HUES6 (cell line): Measurements from ENCODE around the gene PEMT.

Experiments used
- H3K27ac ChIP-seq: 2 replicates; pipeline ENCODE4 v1.7.0; 2013; ENCODE audit warnings: low read depth, mild to moderate bottlenecking, low read length, inconsistent platforms
- H3K27me3 ChIP-seq: 2 replicates; pipeline ENCODE4 v1.6.1; 2013; ENCODE audit warnings: low read length; ENCODE audit not compliant: control insufficient read depth, insufficient read depth
- H3K36me3 ChIP-seq: 2 replicates; pipeline ENCODE4 v1.6.1; 2013; ENCODE audit warnings: low read length; ENCODE audit not compliant: control insufficient read depth, insufficient read depth
- H3K4me1 ChIP-seq: 2 replicates; pipeline ENCODE4 v1.6.1; 2013; ENCODE audit warnings: low read length; ENCODE audit not compliant: control insufficient read depth, insufficient read depth
- H3K4me3 ChIP-seq: 2 replicates; pipeline ENCODE4 v1.5.1; 2013; ENCODE audit warnings: low read depth, low read length
- H3K9ac ChIP-seq: one replicate; pipeline ENCODE4 v1.6.1; 2013; ENCODE audit warnings: mild to moderate bottlenecking, low read length
- H3K9me3 ChIP-seq: 2 replicates; pipeline ENCODE4 v1.6.1; 2013; ENCODE audit warnings: low read depth, low read length; ENCODE audit not compliant: control insufficient read depth, insufficient read depth

Gene PEMT

DNA sequence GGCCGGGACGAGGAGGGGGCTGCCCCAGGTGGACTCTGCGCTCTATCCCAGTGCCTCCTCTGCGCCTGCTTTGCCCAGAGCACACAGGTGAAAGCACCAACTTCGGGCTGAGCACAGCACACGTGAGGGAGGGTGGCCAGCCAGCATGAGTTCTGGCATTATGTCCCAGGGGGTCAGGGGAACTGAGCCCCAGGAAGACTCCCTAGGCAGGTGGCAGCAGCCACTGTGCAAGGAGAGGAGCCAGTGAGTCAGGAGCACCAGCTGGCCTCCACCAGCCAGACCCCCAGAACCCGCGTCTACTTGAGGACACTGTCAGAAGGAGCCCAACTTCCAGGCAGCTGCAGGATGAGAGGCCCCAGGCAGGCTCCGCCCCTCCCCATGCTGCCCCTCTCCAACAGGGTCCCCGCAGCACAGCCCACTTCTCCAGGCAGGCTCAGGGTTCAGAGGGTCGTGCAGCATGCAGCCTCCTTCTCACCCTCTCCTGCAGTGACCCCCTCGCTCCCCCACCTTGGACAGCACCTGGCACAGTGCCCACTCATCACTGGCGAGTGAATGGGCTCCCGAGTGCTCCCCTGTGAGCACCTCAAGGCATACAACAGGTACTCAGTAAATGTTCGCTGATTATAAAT is 51.1 kb downstream of the PEMT start:
- H3K36me3 ChIP-seq: no peaks in the 10 kb centered on the region
- H3K9me3 ChIP-seq: no peaks in the 10 kb centered on the region
- H3K27ac ChIP-seq: no peak overlapping the region
- H3K9ac ChIP-seq: no peak overlapping the region
- no peak overlapping the region for H3K4me3 ChIP-seq
- no peaks in the 10 kb centered on the region for H3K27me3 ChIP-seq
- peaks cover 5% of the 10 kb centered on the region; the same call in 1 of the 2 replicates for H3K4me1 ChIP-seq

DNA sequence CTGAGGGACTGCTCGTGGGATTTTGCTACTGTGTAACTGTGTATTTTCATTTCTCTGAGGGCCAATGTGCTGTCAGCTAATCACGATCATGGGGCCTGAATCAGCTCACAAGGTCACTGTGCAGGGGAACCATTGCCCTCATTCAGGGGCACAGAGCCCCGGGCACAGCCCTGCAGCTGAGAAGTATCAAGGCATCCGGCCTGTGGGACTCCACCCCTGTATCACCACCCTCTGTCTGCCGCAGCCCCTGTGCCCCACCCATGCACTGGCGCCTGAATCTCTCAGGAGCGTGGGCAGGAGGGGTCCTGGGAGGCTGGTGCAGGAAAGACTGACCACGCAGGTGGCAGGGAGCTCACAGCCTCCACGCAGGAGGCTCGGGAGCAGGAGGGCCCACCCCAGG is 51.9 kb downstream of the PEMT start:
- H3K27ac ChIP-seq: no peak overlapping the region
- no peak overlapping the region for H3K9ac ChIP-seq
- H3K27me3 ChIP-seq: no peaks in the 10 kb centered on the region
- H3K9me3 ChIP-seq: no peaks in the 10 kb centered on the region
- H3K36me3 ChIP-seq: no peaks in the 10 kb centered on the region
- no peak overlapping the region for H3K4me3 ChIP-seq
- H3K4me1 ChIP-seq: peaks cover 5% of the 10 kb centered on the region; the same call in 1 of the 2 replicates

DNA sequence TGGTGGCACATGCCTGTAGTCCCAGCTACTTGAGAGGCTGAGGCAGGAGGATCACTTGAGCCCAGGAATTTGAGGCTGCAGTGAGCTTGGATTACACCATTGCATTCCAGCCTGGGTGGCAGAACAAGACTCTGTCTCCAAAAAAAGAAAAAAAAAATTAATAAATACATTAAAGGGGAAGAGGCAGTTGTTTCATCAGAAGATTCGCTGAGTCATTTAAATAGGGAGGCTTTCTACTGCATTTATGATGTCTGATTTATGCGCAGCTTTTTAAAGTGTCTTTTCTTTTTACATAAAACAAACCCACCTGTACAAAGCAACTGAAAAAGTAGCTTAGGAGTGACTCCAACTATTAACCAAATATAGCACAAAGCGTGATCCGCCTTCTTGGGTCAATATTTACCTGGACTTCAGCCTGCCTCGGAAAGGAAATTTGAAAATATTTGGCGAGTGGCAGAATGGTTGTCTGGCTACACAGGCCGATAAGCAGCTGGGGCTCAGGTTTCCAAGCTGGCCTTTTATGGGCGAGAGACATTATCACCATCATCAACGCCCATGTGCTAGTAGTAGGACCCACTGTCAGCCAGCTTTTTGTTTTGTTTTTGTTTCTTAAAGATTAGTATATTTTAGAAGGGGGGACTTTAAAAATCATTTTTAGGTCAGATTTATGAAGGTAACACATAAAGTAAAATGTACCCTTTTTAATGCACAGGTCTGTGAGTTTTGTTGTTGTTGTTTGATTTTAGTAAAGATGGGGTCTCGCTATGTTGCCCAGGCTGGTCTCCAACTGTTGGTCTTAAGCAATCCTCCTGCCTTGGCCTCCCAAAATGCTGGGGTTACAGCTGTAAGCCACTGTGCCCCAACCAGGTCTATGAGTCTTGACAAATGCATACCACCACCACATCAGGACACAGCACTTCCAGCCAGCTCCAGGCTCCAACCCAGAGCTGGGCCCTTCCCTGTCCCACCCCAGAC is 52.8 kb downstream of the PEMT start:
- Histone ChIP-seq H3K4me3 (no peak overlapping the region), H3K27ac (no peak overlapping the region), H3K9ac (no peak overlapping the region)

DNA sequence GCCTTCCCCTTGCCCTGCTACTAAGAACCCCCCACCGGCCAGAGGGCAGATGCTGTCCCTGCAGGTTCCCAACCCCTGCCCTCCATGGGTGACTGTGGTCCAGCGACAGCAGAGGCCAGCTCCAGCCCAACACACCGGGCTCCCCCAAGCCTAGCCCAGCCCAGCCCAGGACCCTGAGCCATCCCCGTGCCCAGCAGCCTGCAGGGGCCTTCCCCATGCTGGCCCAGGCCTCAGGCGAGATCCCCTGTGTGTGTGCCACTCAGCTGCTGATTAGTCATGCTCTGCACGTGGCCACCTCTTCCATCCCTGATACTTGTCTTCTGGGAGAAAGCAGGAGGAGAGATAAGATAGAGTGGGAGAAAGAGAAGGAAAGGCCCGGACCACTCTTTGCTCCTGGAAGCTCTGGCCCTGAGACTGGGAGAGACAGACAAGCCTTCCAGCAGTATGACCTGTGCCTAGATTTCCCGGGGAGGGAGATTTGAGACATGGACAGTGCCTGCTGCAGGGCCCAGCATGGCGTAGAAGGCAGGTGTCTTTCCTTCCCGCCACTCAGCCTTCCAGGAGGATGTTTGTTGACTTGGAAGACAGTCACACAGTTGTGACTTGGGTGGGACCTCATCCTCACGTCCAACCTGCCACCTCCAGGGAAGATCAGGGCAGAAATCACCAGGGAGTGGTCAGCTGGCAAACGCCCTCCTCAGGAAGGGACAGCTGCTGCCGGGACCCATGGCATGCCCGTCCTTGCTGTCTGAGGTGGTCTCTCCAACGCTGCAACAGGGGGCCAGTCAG is 54.0 kb downstream of the PEMT start:
- H3K27ac ChIP-seq: no peak overlapping the region
- H3K27me3 ChIP-seq: no peaks in the 10 kb centered on the region
- H3K36me3 ChIP-seq: no peaks in the 10 kb centered on the region
- H3K9ac ChIP-seq: no peak overlapping the region
- H3K9me3 ChIP-seq: no peaks in the 10 kb centered on the region
- peaks cover 5% of the 10 kb centered on the region; the same call in 1 of the 2 replicates for H3K4me1 ChIP-seq
- no peak overlapping the region for H3K4me3 ChIP-seq

More for the DNA sequence above, 52.8 kb downstream of the PEMT start:
- no peaks in the 10 kb centered on the region for H3K9me3 ChIP-seq
- peaks cover 5% of the 10 kb centered on the region; the same call in 1 of the 2 replicates for H3K4me1 ChIP-seq
- H3K27me3 ChIP-seq: no peaks in the 10 kb centered on the region
- no peaks in the 10 kb centered on the region for H3K36me3 ChIP-seq

DNA sequence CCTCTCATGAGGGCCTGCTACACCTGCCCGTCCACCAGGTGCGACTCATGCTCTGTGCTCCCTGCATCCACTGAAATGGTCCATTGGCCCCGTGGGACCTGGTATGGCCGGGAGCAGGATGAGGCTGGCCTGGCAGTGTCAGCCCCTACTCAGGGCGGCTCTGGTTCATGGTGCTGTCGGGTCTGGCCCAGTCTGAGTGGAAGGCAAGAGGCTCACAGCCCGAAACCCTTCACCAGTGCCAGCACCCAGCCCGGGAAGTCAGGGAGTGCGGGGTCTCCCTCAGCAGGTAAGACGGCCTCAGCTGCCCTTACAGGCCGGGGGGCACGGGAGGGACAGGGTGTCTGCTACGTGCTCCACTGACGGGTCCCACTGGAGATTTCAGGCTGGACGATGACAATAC is 54.8 kb downstream of the PEMT start:
- H3K4me1 ChIP-seq: peaks cover 5% of the 10 kb centered on the region; the same call in 1 of the 2 replicates

DNA sequence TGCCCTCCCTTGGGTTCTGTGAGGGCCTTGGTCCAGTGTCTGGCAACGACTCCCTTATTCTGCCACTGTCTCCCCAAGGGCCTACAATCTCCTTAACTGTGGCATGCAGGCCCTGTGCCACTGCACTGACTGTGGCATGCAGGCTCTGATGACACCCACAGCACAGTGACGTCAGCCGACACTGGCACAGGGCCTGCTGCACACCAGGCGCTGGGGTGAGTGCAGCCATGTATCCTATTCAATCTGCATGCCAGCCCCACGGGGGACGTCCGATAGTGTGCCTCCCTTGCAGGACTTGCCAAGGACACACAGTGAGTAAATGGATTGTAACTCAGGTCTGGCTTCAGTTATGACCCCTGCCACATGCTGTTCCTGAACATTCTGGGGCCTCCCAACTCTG is 55.6 kb downstream of the PEMT start:
- no peak overlapping the region for H3K9ac ChIP-seq
- no peaks in the 10 kb centered on the region for H3K9me3 ChIP-seq
- H3K4me3 ChIP-seq: no peak overlapping the region
- H3K4me1 ChIP-seq: peaks cover 5% of the 10 kb centered on the region; the same call in 1 of the 2 replicates
- no peaks in the 10 kb centered on the region for H3K27me3 ChIP-seq
- H3K36me3 ChIP-seq: no peaks in the 10 kb centered on the region
- no peak overlapping the region for H3K27ac ChIP-seq

More for the DNA sequence above, 54.8 kb downstream of the PEMT start:
- no peak overlapping the region for H3K4me3 ChIP-seq
- no peaks in the 10 kb centered on the region for H3K27me3 ChIP-seq
- no peaks in the 10 kb centered on the region for H3K36me3 ChIP-seq
- H3K27ac ChIP-seq: no peak overlapping the region
- no peak overlapping the region for H3K9ac ChIP-seq
- H3K9me3 ChIP-seq: no peaks in the 10 kb centered on the region

DNA sequence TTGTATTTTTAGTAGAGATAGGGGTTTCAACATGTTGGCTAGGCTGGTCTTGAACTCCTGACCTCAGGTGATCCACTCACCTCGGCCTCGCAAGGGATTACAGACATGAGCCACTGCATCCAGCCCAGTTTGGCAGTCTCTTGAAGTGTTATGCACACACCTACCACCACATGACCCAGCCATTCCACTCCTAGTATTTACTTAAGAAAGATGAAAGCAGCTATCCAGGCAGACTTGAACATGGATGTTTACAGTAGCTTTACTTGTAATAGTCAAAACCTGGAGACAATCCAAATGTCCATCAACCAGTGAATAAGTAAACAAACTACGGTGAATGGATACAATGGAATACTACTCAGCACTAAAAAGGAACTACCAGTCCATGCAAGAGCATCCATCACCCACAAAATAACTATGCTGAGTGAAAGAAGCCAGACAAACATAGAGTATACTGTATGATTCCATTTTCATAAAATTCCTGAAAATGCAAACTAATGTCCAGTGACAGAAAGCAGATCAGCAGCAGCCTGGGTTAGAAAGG is 57.5 kb downstream of the PEMT start:
- Histone ChIP-seq H3K27me3 (no peaks in the 10 kb centered on the region), H3K4me3 (no peak overlapping the region), H3K9me3 (no peaks in the 10 kb centered on the region), H3K36me3 (no peaks in the 10 kb centered on the region), H3K4me1 (no peaks in the 10 kb centered on the region), H3K27ac (no peak overlapping the region), H3K9ac (no peak overlapping the region)

DNA sequence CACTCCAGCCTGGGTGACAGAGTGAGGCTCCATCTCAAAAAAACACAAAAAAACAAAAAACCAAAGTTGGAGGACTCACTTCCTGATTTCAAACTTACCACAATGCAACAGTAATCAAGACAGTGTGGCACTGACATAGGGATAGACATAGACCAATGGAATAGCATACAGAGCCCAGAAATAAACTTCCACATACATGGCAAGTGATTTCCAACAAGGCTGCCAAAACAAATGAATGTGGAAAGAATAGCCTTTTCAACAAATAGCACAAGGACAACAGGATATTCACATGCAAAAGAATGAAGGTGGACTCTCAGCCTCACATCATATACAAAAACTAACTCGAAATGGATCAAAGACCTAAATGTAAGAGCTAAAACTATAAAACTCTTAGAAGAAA is 58.5 kb downstream of the PEMT start:
- Histone ChIP-seq H3K36me3 (no peaks in the 10 kb centered on the region), H3K4me1 (no peaks in the 10 kb centered on the region), H3K4me3 (no peak overlapping the region), H3K27me3 (no peaks in the 10 kb centered on the region), H3K9me3 (no peaks in the 10 kb centered on the region), H3K27ac (no peak overlapping the region), H3K9ac (no peak overlapping the region)

DNA sequence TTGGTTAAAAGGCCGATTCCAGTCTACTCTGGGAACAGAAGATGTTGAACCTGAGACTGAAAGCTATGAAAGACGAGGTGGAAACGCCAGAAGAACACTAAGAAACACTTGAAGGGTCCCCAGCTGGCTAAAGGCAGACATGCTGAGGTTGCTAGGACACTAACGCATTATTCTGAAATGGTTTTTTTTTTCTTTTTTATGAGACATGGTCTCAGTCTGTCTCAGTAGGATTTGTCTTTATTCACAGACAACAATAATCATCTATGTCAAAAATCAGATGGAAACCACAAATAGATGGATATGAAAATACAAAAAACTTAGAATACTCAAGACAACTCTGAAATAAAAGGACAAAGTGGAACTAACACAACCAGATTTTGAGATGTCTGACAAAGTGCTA is 60.4 kb downstream of the PEMT start:
- H3K9me3 ChIP-seq: no peaks in the 10 kb centered on the region
- no peaks in the 10 kb centered on the region for H3K27me3 ChIP-seq
- no peak overlapping the region for H3K4me3 ChIP-seq

DNA sequence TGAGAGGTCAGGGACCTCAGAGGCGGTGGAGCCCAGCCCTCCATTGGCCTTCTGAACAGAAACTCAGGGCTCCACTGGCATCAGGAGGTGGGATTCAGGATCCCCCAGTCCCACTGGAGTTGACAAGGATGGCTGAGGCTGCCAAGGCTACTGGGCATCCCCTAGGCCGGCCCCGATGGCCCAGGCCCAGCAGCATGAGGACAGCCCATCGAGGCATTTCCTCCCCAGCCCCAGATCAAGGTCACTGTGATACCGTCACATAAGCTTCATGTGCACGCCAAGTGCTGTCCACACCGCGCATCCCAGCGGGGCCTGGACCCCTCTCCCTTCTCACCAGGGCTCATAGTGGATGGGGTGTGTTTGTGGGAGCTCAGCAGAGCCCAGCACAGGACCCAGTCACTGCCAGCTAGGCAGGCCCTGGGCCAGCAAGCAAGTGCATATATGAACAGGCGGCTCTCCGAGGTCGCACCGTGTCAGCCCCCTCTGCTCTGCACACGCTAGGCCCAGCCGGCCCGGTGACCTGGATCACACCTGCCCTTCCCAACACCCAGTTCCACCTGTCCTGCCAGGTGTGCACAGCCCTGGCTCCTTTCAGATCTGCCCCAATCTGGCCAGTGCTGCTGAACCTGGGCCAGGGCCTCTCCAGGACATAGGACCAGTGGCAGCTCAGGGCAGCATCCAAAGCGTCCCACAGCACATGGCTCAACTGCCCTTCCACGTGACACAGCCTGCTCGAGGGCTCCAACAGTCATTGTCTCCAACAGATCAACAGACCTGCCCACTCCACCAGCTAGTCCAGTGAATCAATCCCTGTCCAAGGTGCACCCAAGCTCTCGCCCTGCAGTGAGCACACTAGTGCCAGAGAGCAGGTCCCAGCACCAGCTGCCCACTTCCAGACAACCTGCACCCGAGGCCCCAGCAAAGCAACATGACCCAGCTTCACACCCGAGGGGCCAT is 62.5 kb downstream of the PEMT start:
- Histone ChIP-seq H3K4me1 (no peaks in the 10 kb centered on the region), H3K27me3 (no peaks in the 10 kb centered on the region), H3K27ac (no peak overlapping the region), H3K36me3 (no peaks in the 10 kb centered on the region), H3K9ac (no peak overlapping the region), H3K4me3 (no peak overlapping the region), H3K9me3 (peaks cover 3% of the 10 kb centered on the region; the same call in 1 of the 2 replicates)

More for the DNA sequence above, 60.4 kb downstream of the PEMT start:
- Histone ChIP-seq H3K4me1 (no peaks in the 10 kb centered on the region), H3K27ac (no peak overlapping the region), H3K36me3 (no peaks in the 10 kb centered on the region), H3K9ac (no peak overlapping the region)
